GM18907 (cell line): ENCODE results near the gene SALL4.
"Not testable (repeated sequence)": the region's sequence is repeated elsewhere in the genome, so short reads cannot be mapped to it uniquely, and the experiment has no call there.

Experiments used
- ATAC-seq: cut with Tn5 transposase; IDR thresholded peaks from one replicate; pipeline ENCODE4 v1.9.1; 2021; ENCODE audit warnings: mild to moderate bottlenecking, moderate library complexity; ENCODE audit not compliant: unreplicated experiment

SALL4 gene

GRCh38 chr20:51739722-51740249, 62.5 kb downstream of the SALL4 start:
- no peak for ATAC-seq

GRCh38 chr20:51738877-51739447, 63.4 kb downstream of the SALL4 start:
- no peak for ATAC-seq

GRCh38 chr20:51738261-51738660, 64.1 kb downstream of the SALL4 start:
- ATAC-seq = not testable (repeated sequence)

- ATAC-seq = no peak
Measured at GRCh38 chr20:51736947-51737346, 65.4 kb downstream of the SALL4 start.

- no peak for ATAC-seq
Measured at GRCh38 chr20:51735728-51736600, 66.4 kb downstream of the SALL4 start.

GRCh38 chr20:51734876-51735720, 67.2 kb downstream of the SALL4 start:
- no peak for ATAC-seq

GRCh38 chr20:51733070-51733469, 69.3 kb downstream of the SALL4 start:
- ATAC-seq = no peak
